Measurements from ENCODE around the gene MAD1L1. TPM values are rescaled to one million over a fixed set of nuclear protein-coding genes. Genes with fewer than 3 reads are reported as not detected.

Gene MAD1L1
- polyA plus RNA-seq, 4 donors = 12.3 to 21.7 (median 18.1) TPM

GRCh38 chr7:2256306-2257045 is 23.7 kb upstream of the MAD1L1 start:
- FAIRE-seq = no peak
- Histone ChIP-seq H3K9me3 (ENCODE audit: control insufficient read depth in 2 of 2, insufficient read depth in 1 of 2, low read depth in 1 of 2, low read length in 1 of 2) (no peaks in the 10 kb centered on the region), H3K27ac (ENCODE audit: low read depth in 1 of 3, low read length in 2 of 3) (no peak overlapping the region), H3K36me3 (ENCODE audit: control insufficient read depth in 3 of 3, insufficient read depth in 2 of 3, low read depth in 1 of 3, low read length in 3 of 3) (peaks cover 0 to 86% (median 13%) of the 10 kb centered on the region in 3 donors), H3K27me3 (ENCODE audit: control insufficient read depth in 3 of 3, insufficient read depth in 3 of 3, low read length in 3 of 3) (no peaks in the 10 kb centered on the region), H3K4me1 (ENCODE audit: control insufficient read depth in 3 of 3, insufficient read depth in 2 of 3, low read depth in 1 of 3, low read length in 2 of 3) (no peaks in the 10 kb centered on the region), H3K4me3 (ENCODE audit: low read depth in 1 of 3, low read length in 3 of 3) (no peak overlapping the region)
- 95 to 97% (median 96%) methylated on average over 43 to 44 of the region's 44 CpGs for whole genome bisulfite sequencing, 3 donors
- no peak for DNase-seq

GRCh38 chr7:2255145-2256139 is 22.7 kb upstream of the MAD1L1 start:
- Histone ChIP-seq H3K4me1 (ENCODE audit: control insufficient read depth in 3 of 3, insufficient read depth in 2 of 3, low read depth in 1 of 3, low read length in 2 of 3) (no peaks in the 10 kb centered on the region), H3K4me3 (ENCODE audit: low read depth in 1 of 3, low read length in 3 of 3) (no peak overlapping the region), H3K27ac (ENCODE audit: low read depth in 1 of 3, low read length in 2 of 3) (no peak overlapping the region), H3K36me3 (ENCODE audit: control insufficient read depth in 3 of 3, insufficient read depth in 2 of 3, low read depth in 1 of 3, low read length in 3 of 3) (peaks cover 0 to 88% (median 13%) of the 10 kb centered on the region in 3 donors), H3K27me3 (ENCODE audit: control insufficient read depth in 3 of 3, insufficient read depth in 3 of 3, low read length in 3 of 3) (no peaks in the 10 kb centered on the region), H3K9me3 (ENCODE audit: control insufficient read depth in 2 of 2, insufficient read depth in 1 of 2, low read depth in 1 of 2, low read length in 1 of 2) (no peaks in the 10 kb centered on the region)
- FAIRE-seq = no peak
- 81 to 87% (median 86%) methylated on average over 33 of the region's 33 CpGs for WGBS, 3 donors
- no peak for DNase-seq

DNA sequence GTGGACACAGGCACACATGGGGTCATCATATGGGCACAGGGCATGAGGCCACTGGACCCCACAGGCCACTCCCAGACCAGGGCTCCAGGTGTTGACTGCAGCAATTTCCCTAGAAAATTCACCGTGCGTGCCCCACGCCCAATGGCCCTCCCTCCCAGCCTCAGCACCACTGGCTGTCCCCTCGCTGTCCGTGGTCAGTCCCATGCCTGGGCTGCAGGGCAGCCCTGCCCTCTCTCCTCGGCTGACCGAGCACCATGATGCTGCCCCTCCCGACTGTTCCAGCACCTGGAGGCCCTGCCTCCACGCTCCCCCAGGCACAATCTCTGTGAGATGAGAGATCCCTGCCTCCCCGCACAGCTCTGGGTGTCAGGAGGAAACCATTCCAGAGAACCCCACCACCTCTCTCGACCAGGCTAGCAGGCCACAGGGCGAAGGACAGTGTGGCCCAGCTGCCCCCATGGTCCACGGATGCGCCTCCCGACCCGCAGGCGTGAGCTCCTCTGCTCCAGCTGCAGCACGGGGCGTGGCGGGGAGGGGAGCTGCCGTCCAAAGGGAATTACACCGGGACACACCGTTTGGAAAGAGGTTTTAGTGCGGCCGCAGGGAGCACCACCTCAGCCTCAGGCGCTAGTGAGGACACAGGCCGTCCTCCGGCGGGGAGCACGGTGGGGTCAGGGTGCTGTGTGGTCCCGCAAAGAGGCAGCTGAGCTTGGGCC is 21.8 kb upstream of the MAD1L1 start:
- Histone ChIP-seq H3K4me3 (ENCODE audit: low read depth in 1 of 3, low read length in 3 of 3) (no peak overlapping the region), H3K36me3 (ENCODE audit: control insufficient read depth in 3 of 3, insufficient read depth in 2 of 3, low read depth in 1 of 3, low read length in 3 of 3) (peaks cover 0 to 90% (median 13%) of the 10 kb centered on the region in 3 donors), H3K27ac (ENCODE audit: low read depth in 1 of 3, low read length in 2 of 3) (no peak overlapping the region), H3K4me1 (ENCODE audit: control insufficient read depth in 3 of 3, insufficient read depth in 2 of 3, low read depth in 1 of 3, low read length in 2 of 3) (no peaks in the 10 kb centered on the region), H3K27me3 (ENCODE audit: control insufficient read depth in 3 of 3, insufficient read depth in 3 of 3, low read length in 3 of 3) (no peaks in the 10 kb centered on the region), H3K9me3 (ENCODE audit: control insufficient read depth in 2 of 2, insufficient read depth in 1 of 2, low read depth in 1 of 2, low read length in 1 of 2) (no peaks in the 10 kb centered on the region)
- FAIRE-seq (no peak), DNase-seq (no peak)
- 86 to 90% (median 87%) methylated on average over 31 of the region's 31 CpGs for WGBS, 3 donors

DNA sequence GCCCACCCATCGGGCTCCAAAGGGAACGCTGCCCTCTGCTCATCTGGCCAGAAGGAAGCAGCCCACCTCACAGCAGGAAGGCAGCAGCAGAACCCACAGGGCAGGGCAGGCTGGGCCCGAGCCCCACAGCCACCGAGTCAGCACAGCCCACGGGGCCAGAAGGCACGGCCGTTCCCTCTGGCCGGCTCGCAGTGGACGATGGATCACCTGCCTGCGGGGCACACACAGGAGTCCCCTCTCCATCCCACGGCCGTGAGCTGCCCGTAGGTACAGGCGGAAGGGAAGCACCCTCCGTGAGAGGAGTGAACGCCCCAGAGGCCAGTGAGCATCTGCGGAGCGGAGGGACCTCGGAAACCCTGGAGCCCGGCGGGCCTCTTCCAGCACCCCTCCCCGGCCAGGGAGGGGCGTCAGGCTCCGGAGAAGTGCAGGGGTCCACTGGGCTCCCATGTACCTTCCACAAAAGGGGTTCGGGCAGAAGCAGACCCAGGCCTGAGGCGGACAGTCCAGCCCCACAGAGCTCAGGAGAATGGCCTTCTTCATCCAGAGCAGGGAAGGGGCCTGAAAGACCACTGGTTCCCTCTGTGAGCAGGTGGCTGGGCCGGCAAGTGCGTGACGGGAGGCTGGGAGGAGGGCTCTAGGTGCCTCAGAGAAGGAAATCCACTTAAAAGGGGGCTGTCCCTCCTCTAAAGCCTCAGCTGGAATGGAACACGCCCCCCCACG is 20.9 kb upstream of the MAD1L1 start:
- H3K27ac ChIP-seq (ENCODE audit: low read depth in 1 of 3, low read length in 2 of 3) = no peak overlapping the region
- DNase-seq = no peak
- no peak overlapping the region for H3K4me3 ChIP-seq (ENCODE audit: low read depth in 1 of 3, low read length in 3 of 3)
- WGBS, 3 donors = 92 to 93% (median 92%) methylated on average over 31 to 32 of the region's 32 CpGs
- H3K9me3 ChIP-seq (ENCODE audit: control insufficient read depth in 2 of 2, insufficient read depth in 1 of 2, low read depth in 1 of 2, low read length in 1 of 2) = no peaks in the 10 kb centered on the region
- H3K27me3 ChIP-seq (ENCODE audit: control insufficient read depth in 3 of 3, insufficient read depth in 3 of 3, low read length in 3 of 3) = no peaks in the 10 kb centered on the region
- H3K36me3 ChIP-seq (ENCODE audit: control insufficient read depth in 3 of 3, insufficient read depth in 2 of 3, low read depth in 1 of 3, low read length in 3 of 3) = peaks cover 0 to 86% (median 13%) of the 10 kb centered on the region in 3 donors
- no peak for FAIRE-seq
- no peaks in the 10 kb centered on the region for H3K4me1 ChIP-seq (ENCODE audit: control insufficient read depth in 3 of 3, insufficient read depth in 2 of 3, low read depth in 1 of 3, low read length in 2 of 3)

- DNase-seq (no peak), FAIRE-seq (no peak)
- WGBS, 3 donors = 95 to 96% (median 96%) methylated on average over 9 of the region's 9 CpGs
- H3K4me3 ChIP-seq (ENCODE audit: low read depth in 1 of 3, low read length in 3 of 3) = no peak overlapping the region
- H3K27me3 ChIP-seq (ENCODE audit: control insufficient read depth in 3 of 3, insufficient read depth in 3 of 3, low read length in 3 of 3) = no peaks in the 10 kb centered on the region
- H3K36me3 ChIP-seq (ENCODE audit: control insufficient read depth in 3 of 3, insufficient read depth in 2 of 3, low read depth in 1 of 3, low read length in 3 of 3) = peaks cover 0 to 80% (median 13%) of the 10 kb centered on the region in 3 donors
- H3K9me3 ChIP-seq (ENCODE audit: control insufficient read depth in 2 of 2, insufficient read depth in 1 of 2, low read depth in 1 of 2, low read length in 1 of 2) = no peaks in the 10 kb centered on the region
- H3K4me1 ChIP-seq (ENCODE audit: control insufficient read depth in 3 of 3, insufficient read depth in 2 of 3, low read depth in 1 of 3, low read length in 2 of 3) = no peaks in the 10 kb centered on the region
- no peak overlapping the region for H3K27ac ChIP-seq (ENCODE audit: low read depth in 1 of 3, low read length in 2 of 3)
Observed at GRCh38 chr7:2253021-2253420, 20.3 kb upstream of the MAD1L1 start.

GRCh38 chr7:2251841-2252771 is 19.4 kb upstream of the MAD1L1 start:
- H3K4me3 ChIP-seq (ENCODE audit: low read depth in 1 of 3, low read length in 3 of 3) = no peak overlapping the region
- H3K36me3 ChIP-seq (ENCODE audit: control insufficient read depth in 3 of 3, insufficient read depth in 2 of 3, low read depth in 1 of 3, low read length in 3 of 3) = peaks cover 0 to 73% (median 11%) of the 10 kb centered on the region in 3 donors
- FAIRE-seq (no peak), DNase-seq (no peak)
- WGBS, 3 donors = 81 to 94% (median 85%) methylated on average over 21 to 24 of the region's 24 CpGs
- H3K27ac ChIP-seq (ENCODE audit: low read depth in 1 of 3, low read length in 2 of 3) = no peak overlapping the region
- H3K4me1 ChIP-seq (ENCODE audit: control insufficient read depth in 3 of 3, insufficient read depth in 2 of 3, low read depth in 1 of 3, low read length in 2 of 3) = no peaks in the 10 kb centered on the region
- no peaks in the 10 kb centered on the region for H3K27me3 ChIP-seq (ENCODE audit: control insufficient read depth in 3 of 3, insufficient read depth in 3 of 3, low read length in 3 of 3)
- H3K9me3 ChIP-seq (ENCODE audit: control insufficient read depth in 2 of 2, insufficient read depth in 1 of 2, low read depth in 1 of 2, low read length in 1 of 2) = no peaks in the 10 kb centered on the region

DNA sequence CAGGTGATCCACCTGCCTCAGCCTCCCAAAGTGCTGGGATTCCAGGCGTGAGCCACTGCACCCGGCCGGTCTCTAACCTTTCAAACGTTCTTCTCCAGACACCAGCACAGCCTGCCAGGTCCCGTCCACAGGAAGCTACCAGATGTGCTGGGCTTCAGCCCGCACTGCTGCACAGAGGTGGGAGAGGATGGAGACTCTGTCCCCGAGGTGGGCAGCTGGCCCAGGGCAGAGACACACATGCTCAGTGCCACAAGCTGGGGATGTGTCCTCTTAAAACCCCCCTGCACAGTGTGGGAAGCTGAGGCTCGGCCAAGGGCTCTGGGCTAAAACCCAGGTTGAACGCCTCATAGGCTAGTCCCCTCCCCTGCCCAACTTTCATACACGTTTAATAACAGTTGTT is 18.6 kb upstream of the MAD1L1 start:
- 80 to 86% (median 81%) methylated on average over 10 of the region's 10 CpGs for WGBS, 3 donors
- H3K4me1 ChIP-seq (ENCODE audit: control insufficient read depth in 3 of 3, insufficient read depth in 2 of 3, low read depth in 1 of 3, low read length in 2 of 3) = no peaks in the 10 kb centered on the region
- H3K9me3 ChIP-seq (ENCODE audit: control insufficient read depth in 2 of 2, insufficient read depth in 1 of 2, low read depth in 1 of 2, low read length in 1 of 2) = no peaks in the 10 kb centered on the region
- no peak overlapping the region for H3K27ac ChIP-seq (ENCODE audit: low read depth in 1 of 3, low read length in 2 of 3)
- no peak for FAIRE-seq
- no peak for DNase-seq
- no peak overlapping the region for H3K4me3 ChIP-seq (ENCODE audit: low read depth in 1 of 3, low read length in 3 of 3)
- peaks cover 0 to 67% (median 11%) of the 10 kb centered on the region in 3 donors for H3K36me3 ChIP-seq (ENCODE audit: control insufficient read depth in 3 of 3, insufficient read depth in 2 of 3, low read depth in 1 of 3, low read length in 3 of 3)
- H3K27me3 ChIP-seq (ENCODE audit: control insufficient read depth in 3 of 3, insufficient read depth in 3 of 3, low read length in 3 of 3) = no peaks in the 10 kb centered on the region
